Breast epithelium (tissue), 3 donors: Measurements from ENCODE around the gene NCEH1.

Experiments
- CTCF ChIP-seq, 3 donors: fragments of 450-650 bp; IDR thresholded peaks; one replicate each; pipeline ENCODE4 v1.5.1; 2016 to 2017; ENCODE audit warnings: antibody characterized with exemption in 3 of 3, mild to moderate bottlenecking in 3 of 3, moderate library complexity in 3 of 3
- POLR2A ChIP-seq: fragments of 450-650 bp; IDR thresholded peaks from one replicate; pipeline ENCODE4 v1.6.1; 2016; ENCODE audit warnings: antibody characterized with exemption, mild to moderate bottlenecking, moderate library complexity

GRCh38 chr3:172630316-172630715 is 80.6 kb downstream of the NCEH1 start:
- TF ChIP-seq POLR2A (no peak), CTCF (IDR thresholded peaks at IDR 0.05) (no peak)
